ENCODE data around the gene TBC1D1.

TBC1D1 gene

GRCh38 chr4:37981844-37982720 is 91.2 kb downstream of the TBC1D1 start:
- no peak for TF ChIP-seq CTCF (IDR thresholded peaks at IDR 0.05; ENCODE audit: control insufficient read depth, extremely low read depth, insufficient read depth)
- peak; percentile 17 for DNase-seq (ENCODE audit: low read depth)
- H3K4me3 ChIP-seq (ENCODE audit: low read depth, low read length): no peak overlapping the region

- no peak overlapping the region for H3K4me3 ChIP-seq (ENCODE audit: low read depth, low read length)
- no peak for DNase-seq (ENCODE audit: low read depth)
- TF ChIP-seq CTCF (IDR thresholded peaks at IDR 0.05; ENCODE audit: control insufficient read depth, extremely low read depth, insufficient read depth): no peak
These were observed 91.9 kb downstream of the TBC1D1 start for GRCh38 chr4:37982736-37983135.

GRCh38 chr4:37983951-37984350 is 93.1 kb downstream of the TBC1D1 start:
- no peak for DNase-seq (ENCODE audit: low read depth)
- no peak overlapping the region for H3K4me3 ChIP-seq (ENCODE audit: low read depth, low read length)
- no peak for TF ChIP-seq CTCF (IDR thresholded peaks at IDR 0.05; ENCODE audit: control insufficient read depth, extremely low read depth, insufficient read depth)

- DNase-seq (ENCODE audit: low read depth): no peak
- no peak overlapping the region for H3K4me3 ChIP-seq (ENCODE audit: low read depth, low read length)
- TF ChIP-seq CTCF (IDR thresholded peaks at IDR 0.05; ENCODE audit: control insufficient read depth, extremely low read depth, insufficient read depth): no peak
These were observed 94.9 kb downstream of the TBC1D1 start for GRCh38 chr4:37985730-37986275.

GRCh38 chr4:37988670-37989069 is 97.8 kb downstream of the TBC1D1 start:
- H3K4me3 ChIP-seq (ENCODE audit: low read depth, low read length): no peak overlapping the region
- DNase-seq (ENCODE audit: low read depth): no peak
- TF ChIP-seq CTCF (IDR thresholded peaks at IDR 0.05; ENCODE audit: control insufficient read depth, extremely low read depth, insufficient read depth): no peak

- no peak overlapping the region for H3K4me3 ChIP-seq (ENCODE audit: low read depth, low read length)
- DNase-seq (ENCODE audit: low read depth): no peak
These were observed 98.7 kb downstream of the TBC1D1 start for GRCh38 chr4:37989398-37990260.

More at GRCh38 chr4:37989398-37990260, 98.7 kb downstream of the TBC1D1 start:
- no peak for TF ChIP-seq CTCF (IDR thresholded peaks at IDR 0.05; ENCODE audit: control insufficient read depth, extremely low read depth, insufficient read depth)
